K562 (cell line): ENCODE results near the gene AKR1A1. TPM values are rescaled to one million over a fixed set of nuclear protein-coding genes. Genes with fewer than 3 reads are reported as not detected.

Experiments
- ATF1 ChIP-seq, 2 experiments: fragments of 450-650 bp in 1 of 2; IDR thresholded peaks; 2 replicates each; pipeline ENCODE4 v1.6.1; 2016; ENCODE audit warnings: missing compliant biosample characterization in 1 of 2, missing genetic modification characterization in 1 of 2
- BMI1 ChIP-seq: fragments of 150-350 bp; IDR thresholded peaks from 2 replicates; pipeline ENCODE4 v1.6.1; 2014; ENCODE audit warnings: low read length
- CBFA2T2 ChIP-seq: fragments of 450-650 bp; conservative IDR thresholded peaks from 2 replicates; pipeline ENCODE4 v1.6.1; 2017; ENCODE audit warnings: mild to moderate bottlenecking
- FOS ChIP-seq: IDR thresholded peaks from 3 replicates; pipeline ENCODE4 v1.6.1; 2011; ENCODE audit not compliant: insufficient read length; ENCODE audit errors: extremely low read depth
- HMG20A ChIP-seq: fragments of 450-650 bp; formaldehyde crosslinking; conservative IDR thresholded peaks from 2 replicates; pipeline ENCODE4 v1.4.0; 2020; ENCODE audit warnings: mild to moderate bottlenecking, mixed read lengths
- HNRNPLL ChIP-seq: fragments of 200-400 bp; formaldehyde crosslinking; IDR thresholded peaks from 2 replicates; pipeline ENCODE4 v1.6.1; 2017; ENCODE audit warnings: low read length, low read depth, mild to moderate bottlenecking; ENCODE audit not compliant: poor library complexity, severe bottlenecking
- MYC ChIP-seq, 2 experiments: fragments of 250-450 bp in 1 of 2; sonication (Bioruptor Pico) in 1 of 2; IDR thresholded peaks; 2 replicates each; pipeline versions ENCODE4 v1.5.1 to v1.6.1; 2012 to 2021; ENCODE audit warnings: low read depth in 2 of 2, borderline replicate concordance in 1 of 2, improper control_type of control experiment in 1 of 2, low read length in 1 of 2, mild to moderate bottlenecking in 1 of 2, moderate library complexity in 1 of 2
- NCOR1 ChIP-seq: fragments of 450-650 bp; IDR thresholded peaks from 2 replicates; pipeline ENCODE4 v1.6.1; 2016; ENCODE audit warnings: mild to moderate bottlenecking, moderate library complexity
- PPARD ChIP-seq: fragments of 250-450 bp; sonication (Bioruptor Pico); IDR thresholded peaks from 2 replicates; pipeline ENCODE4 v1.8.0; 2022; ENCODE audit warnings: inconsistent platforms, mild to moderate bottlenecking, moderate library complexity
- RB1 ChIP-seq: fragments of 450-650 bp; IDR thresholded peaks from 2 replicates; pipeline ENCODE4 v1.6.1; 2017; ENCODE audit warnings: low read depth, mild to moderate bottlenecking
- RBM14 ChIP-seq: fragments of 200-400 bp; formaldehyde crosslinking; IDR thresholded peaks from 2 replicates; pipeline ENCODE4 v1.6.1; 2018; ENCODE audit warnings: low read depth, mild to moderate bottlenecking, low read length, moderate library complexity, borderline replicate concordance; ENCODE audit not compliant: insufficient read depth
- RBM22 ChIP-seq: fragments of 200-400 bp; formaldehyde crosslinking; IDR thresholded peaks from 2 replicates; pipeline ENCODE4 v1.6.1; 2018; ENCODE audit warnings: low read length, low read depth; ENCODE audit not compliant: poor library complexity, severe bottlenecking
- SRSF3 ChIP-seq: fragments of 200-400 bp; formaldehyde crosslinking; IDR thresholded peaks from 2 replicates; pipeline ENCODE4 v1.6.1; 2016; ENCODE audit warnings: mild to moderate bottlenecking, low read length, moderate library complexity; ENCODE audit not compliant: insufficient read depth
- TAF1 ChIP-seq: IDR thresholded peaks from 2 replicates; pipeline ENCODE4 v1.6.1; 2011; ENCODE audit warnings: mild to moderate bottlenecking, low read length, moderate library complexity; ENCODE audit not compliant: insufficient read depth, control insufficient read depth, severe bottlenecking; ENCODE audit errors: extremely low read depth
- ZNF140 ChIP-seq: fragments of 250-450 bp; sonication (Bioruptor Pico); IDR thresholded peaks from 2 replicates; pipeline ENCODE4 v1.8.0; 2021; ENCODE audit warnings: moderate library complexity, mild to moderate bottlenecking, inconsistent platforms
- ZNF282 ChIP-seq: sonication (generic); formaldehyde crosslinking; IDR thresholded peaks from 2 replicates; pipeline ENCODE4 v1.8.1; 2023; ENCODE audit warnings: missing genetic modification reagents
- ZNF384 ChIP-seq: IDR thresholded peaks from 2 replicates; pipeline ENCODE4 v1.6.1; 2012; ENCODE audit warnings: low read depth, low read length, improper control_type of control experiment
- ZNF444 ChIP-seq: fragments of 250-450 bp; sonication (Bioruptor Pico); IDR thresholded peaks from 2 replicates; pipeline ENCODE4 v1.4.0; 2020; ENCODE audit warnings: mild to moderate bottlenecking, moderate library complexity
- polyA plus RNA-seq, 8 experiments: library from polyadenylated mRNA; depleted of rRNA in 4 of 8; stranded (reverse) in 5 of 8; unstranded in 3 of 8; fragments of >200 nt; fragmentation: Nextera tagmentation in 2 of 8; fragmentation: Illumina TruSeq in 1 of 8; extraction: Ambion mirVana in 2 of 8; extraction: Trizol in 1 of 8; gene quantifications; 2 replicates each; pipeline versions ENCODE4 v1.2.1 to v1.2.3, GENCODE V29; 2011 to 2014; ENCODE audit warnings: inconsistent platforms in 1 of 8, missing spikeins in 1 of 8
- total RNA-seq, 7 experiments: library from RNA; depleted of rRNA in 6 of 7; stranded (reverse); fragments of >200 nt in 6 of 7; fragmentation: Illumina TruSeq in 2 of 7; extraction: Trizol in 2 of 7; gene quantifications; 2 replicates each; pipeline versions ENCODE4 v1.2.1 to v1.2.3, GENCODE V29; 2011 to 2021; ENCODE audit warnings: low replicate concordance in 1 of 7
- TF ChIP-seq, protein P1 (sequence below): fragments of 250-450 bp; sonication (Bioruptor Pico); IDR thresholded peaks from 2 replicates; pipeline ENCODE4 v1.4.0; 2020
- TF ChIP-seq, protein P2 (sequence below): sonication (generic); formaldehyde crosslinking; IDR thresholded peaks from 2 replicates; pipeline ENCODE4 v1.8.1; 2023; ENCODE audit warnings: mild to moderate bottlenecking, missing genetic modification reagents
- TF ChIP-seq, protein P3 (sequence below): fragments of 250-450 bp; sonication (Bioruptor Pico); IDR thresholded peaks from 2 replicates; pipeline ENCODE4 v1.4.0; 2020

Gene AKR1A1
- total and polyA plus RNA-seq, 9 of the 15 experiments (the other 6 are each of a cell fraction or from before 2014, with no cell fraction given) = 68.6 to 211 (median 132) TPM

DNA sequence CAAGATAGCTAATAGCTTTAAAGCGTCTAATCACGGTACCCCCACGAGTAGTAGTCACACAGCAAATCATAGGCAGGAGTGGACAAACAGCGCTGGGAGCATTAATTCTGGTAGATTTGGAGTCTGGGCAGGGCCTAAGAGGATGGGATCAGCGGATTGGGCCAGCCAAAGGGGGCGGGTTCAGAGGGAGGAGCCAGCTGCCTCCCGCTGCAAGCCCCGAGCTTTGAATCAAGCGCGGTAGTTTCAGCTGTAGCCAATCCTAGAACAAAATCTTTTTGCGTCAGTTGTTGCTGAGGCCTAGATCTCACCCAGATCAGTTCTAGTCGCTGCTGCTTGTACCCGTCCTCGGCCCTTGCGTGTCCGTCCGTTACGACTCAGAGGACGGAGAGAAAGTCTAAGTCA lies 32.6 kb downstream of the AKR1A1 start (continued):
- TF ChIP-seq, protein P1, sequence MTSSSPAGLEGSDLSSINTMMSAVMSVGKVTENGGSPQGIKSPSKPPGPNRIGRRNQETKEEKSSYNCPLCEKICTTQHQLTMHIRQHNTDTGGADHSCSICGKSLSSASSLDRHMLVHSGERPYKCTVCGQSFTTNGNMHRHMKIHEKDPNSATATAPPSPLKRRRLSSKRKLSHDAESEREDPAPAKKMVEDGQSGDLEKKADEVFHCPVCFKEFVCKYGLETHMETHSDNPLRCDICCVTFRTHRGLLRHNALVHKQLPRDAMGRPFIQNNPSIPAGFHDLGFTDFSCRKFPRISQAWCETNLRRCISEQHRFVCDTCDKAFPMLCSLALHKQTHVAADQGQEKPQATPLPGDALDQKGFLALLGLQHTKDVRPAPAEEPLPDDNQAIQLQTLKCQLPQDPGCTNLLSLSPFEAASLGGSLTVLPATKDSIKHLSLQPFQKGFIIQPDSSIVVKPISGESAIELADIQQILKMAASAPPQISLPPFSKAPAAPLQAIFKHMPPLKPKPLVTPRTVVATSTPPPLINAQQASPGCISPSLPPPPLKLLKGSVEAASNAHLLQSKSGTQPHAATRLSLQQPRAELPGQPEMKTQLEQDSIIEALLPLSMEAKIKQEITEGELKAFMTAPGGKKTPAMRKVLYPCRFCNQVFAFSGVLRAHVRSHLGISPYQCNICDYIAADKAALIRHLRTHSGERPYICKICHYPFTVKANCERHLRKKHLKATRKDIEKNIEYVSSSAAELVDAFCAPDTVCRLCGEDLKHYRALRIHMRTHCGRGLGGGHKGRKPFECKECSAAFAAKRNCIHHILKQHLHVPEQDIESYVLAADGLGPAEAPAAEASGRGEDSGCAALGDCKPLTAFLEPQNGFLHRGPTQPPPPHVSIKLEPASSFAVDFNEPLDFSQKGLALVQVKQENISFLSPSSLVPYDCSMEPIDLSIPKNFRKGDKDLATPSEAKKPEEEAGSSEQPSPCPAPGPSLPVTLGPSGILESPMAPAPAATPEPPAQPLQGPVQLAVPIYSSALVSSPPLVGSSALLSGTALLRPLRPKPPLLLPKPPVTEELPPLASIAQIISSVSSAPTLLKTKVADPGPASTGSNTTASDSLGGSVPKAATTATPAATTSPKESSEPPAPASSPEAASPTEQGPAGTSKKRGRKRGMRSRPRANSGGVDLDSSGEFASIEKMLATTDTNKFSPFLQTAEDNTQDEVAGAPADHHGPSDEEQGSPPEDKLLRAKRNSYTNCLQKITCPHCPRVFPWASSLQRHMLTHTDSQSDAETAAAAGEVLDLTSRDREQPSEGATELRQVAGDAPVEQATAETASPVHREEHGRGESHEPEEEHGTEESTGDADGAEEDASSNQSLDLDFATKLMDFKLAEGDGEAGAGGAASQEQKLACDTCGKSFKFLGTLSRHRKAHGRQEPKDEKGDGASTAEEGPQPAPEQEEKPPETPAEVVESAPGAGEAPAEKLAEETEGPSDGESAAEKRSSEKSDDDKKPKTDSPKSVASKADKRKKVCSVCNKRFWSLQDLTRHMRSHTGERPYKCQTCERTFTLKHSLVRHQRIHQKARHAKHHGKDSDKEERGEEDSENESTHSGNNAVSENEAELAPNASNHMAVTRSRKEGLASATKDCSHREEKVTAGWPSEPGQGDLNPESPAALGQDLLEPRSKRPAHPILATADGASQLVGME = no peak
- TF ChIP-seq ATF1 (CRISPR knock-in tag; IDR thresholded peaks at IDR 0.05) (no peak), ATF1 (tag; IDR thresholded peaks at IDR 0.05) (peak; percentile 97), ZNF140 (no peak), NCOR1 (no peak), TAF1 (no peak), ZNF384 (no peak), BMI1 (no peak), HNRNPLL (no peak), ZNF444 (CRISPR knock-in tag) (no peak), CBFA2T2 (no peak), HMG20A (no peak), RBM22 (no peak), MYC (IDR thresholded peaks at IDR 0.05; ENCODE audit: low read depth, low read length) (no peak), MYC (CRISPR knock-in tag; IDR thresholded peaks at IDR 0.05; ENCODE audit: borderline replicate concordance, low read depth) (no peak), RBM14 (no peak), PPARD (CRISPR knock-in tag) (no peak), FOS (peak; percentile 67), ZNF282 (CRISPR knock-in tag) (no peak), SRSF3 (no peak), RB1 (no peak)
- TF ChIP-seq, protein P2, sequence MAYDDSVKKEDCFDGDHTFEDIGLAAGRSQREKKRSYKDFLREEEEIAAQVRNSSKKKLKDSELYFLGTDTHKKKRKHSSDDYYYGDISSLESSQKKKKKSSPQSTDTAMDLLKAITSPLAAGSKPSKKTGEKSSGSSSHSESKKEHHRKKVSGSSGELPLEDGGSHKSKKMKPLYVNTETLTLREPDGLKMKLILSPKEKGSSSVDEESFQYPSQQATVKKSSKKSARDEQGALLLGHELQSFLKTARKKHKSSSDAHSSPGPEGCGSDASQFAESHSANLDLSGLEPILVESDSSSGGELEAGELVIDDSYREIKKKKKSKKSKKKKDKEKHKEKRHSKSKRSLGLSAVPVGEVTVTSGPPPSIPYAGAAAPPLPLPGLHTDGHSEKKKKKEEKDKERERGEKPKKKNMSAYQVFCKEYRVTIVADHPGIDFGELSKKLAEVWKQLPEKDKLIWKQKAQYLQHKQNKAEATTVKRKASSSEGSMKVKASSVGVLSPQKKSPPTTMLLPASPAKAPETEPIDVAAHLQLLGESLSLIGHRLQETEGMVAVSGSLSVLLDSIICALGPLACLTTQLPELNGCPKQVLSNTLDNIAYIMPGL (CRISPR knock-in tag) = no peak; the same call in 1 of the 2 replicates
- TF ChIP-seq, protein P3, sequence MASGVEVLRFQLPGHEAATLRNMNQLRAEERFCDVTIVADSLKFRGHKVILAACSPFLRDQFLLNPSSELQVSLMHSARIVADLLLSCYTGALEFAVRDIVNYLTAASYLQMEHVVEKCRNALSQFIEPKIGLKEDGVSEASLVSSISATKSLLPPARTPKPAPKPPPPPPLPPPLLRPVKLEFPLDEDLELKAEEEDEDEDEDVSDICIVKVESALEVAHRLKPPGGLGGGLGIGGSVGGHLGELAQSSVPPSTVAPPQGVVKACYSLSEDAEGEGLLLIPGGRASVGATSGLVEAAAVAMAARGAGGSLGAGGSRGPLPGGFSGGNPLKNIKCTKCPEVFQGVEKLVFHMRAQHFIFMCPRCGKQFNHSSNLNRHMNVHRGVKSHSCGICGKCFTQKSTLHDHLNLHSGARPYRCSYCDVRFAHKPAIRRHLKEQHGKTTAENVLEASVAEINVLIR = peak; percentile 84
